SJSA1 (cell line): ENCODE results near the gene TPPP. TPM values are rescaled to one million over a fixed set of nuclear protein-coding genes. Genes with fewer than 3 reads are reported as not detected.
"Not testable (repeated sequence)": the region's sequence is repeated elsewhere in the genome, so short reads cannot be mapped to it uniquely, and the experiment has no call there.

Experiments used
- DNase-seq, 2 experiments: peaks; one replicate each; pipeline ENCODE4 v3.0.0-alpha.2; 2015 to 2020; ENCODE audit warnings: low spot score in 2 of 2, low read depth in 1 of 2
- H3K27ac ChIP-seq: fragments of 250-450 bp; sonication (Bioruptor Pico); 2 replicates; pipeline ENCODE4 v1.5.1; 2020; ENCODE audit warnings: mild to moderate bottlenecking, moderate library complexity
- H3K27me3 ChIP-seq: fragments of 250-450 bp; sonication (Bioruptor Pico); replicated peaks from 2 replicates; pipeline ENCODE4 v1.5.1; 2020; ENCODE audit warnings: mild to moderate bottlenecking, moderate library complexity
- H3K36me3 ChIP-seq: fragments of 250-450 bp; sonication (Bioruptor Pico); 2 replicates; pipeline ENCODE4 v1.5.1; 2020; ENCODE audit warnings: mild to moderate bottlenecking
- H3K4me1 ChIP-seq: fragments of 250-450 bp; sonication (Bioruptor Pico); replicated peaks from 2 replicates; pipeline ENCODE4 v1.6.1; 2021; ENCODE audit warnings: mild to moderate bottlenecking
- H3K4me3 ChIP-seq: fragments of 250-450 bp; sonication (Bioruptor Pico); 2 replicates; pipeline ENCODE4 v1.5.1; 2020; ENCODE audit warnings: mild to moderate bottlenecking
- H3K9me3 ChIP-seq: fragments of 250-450 bp; sonication (Bioruptor Pico); replicated peaks from 2 replicates; pipeline ENCODE4 v1.5.1; 2020; ENCODE audit warnings: mild to moderate bottlenecking
- total RNA-seq: library from RNA; depleted of rRNA; stranded (reverse); fragments of >200 nt; shearing (Covaris generic); gene quantifications from 2 replicates; pipeline ENCODE4 v1.2.3, GENCODE V29; 2014

TPPP gene
- total RNA-seq, 1 experiment from 2014 or later = not detected

GRCh38 chr5:635306-636055, 57.7 kb downstream of the TPPP start:
- H3K4me1 ChIP-seq = no peaks in the 10 kb centered on the region
- no peak overlapping the region for H3K4me3 ChIP-seq
- peaks cover 43% of the 10 kb centered on the region for H3K36me3 ChIP-seq
- DNase-seq = peak in 1 of 2 experiments; percentile 18
- H3K27ac ChIP-seq = no peak overlapping the region
- H3K9me3 ChIP-seq = no peaks in the 10 kb centered on the region
- H3K27me3 ChIP-seq = no peaks in the 10 kb centered on the region

GRCh38 chr5:634191-634590, 59.0 kb downstream of the TPPP start:
- Histone ChIP-seq H3K4me3 (no peak overlapping the region), H3K36me3 (peaks cover 32% of the 10 kb centered on the region), H3K9me3 (no peaks in the 10 kb centered on the region), H3K27ac (no peak overlapping the region), H3K27me3 (no peaks in the 10 kb centered on the region), H3K4me1 (no peaks in the 10 kb centered on the region)
- DNase-seq = peak in 1 of 2 experiments; percentile 32

GRCh38 chr5:633501-633955, 59.6 kb downstream of the TPPP start:
- H3K4me1 ChIP-seq = no peaks in the 10 kb centered on the region
- no peak overlapping the region for H3K4me3 ChIP-seq
- peak in 1 of 2 experiments; percentile 31 for DNase-seq
- H3K27ac ChIP-seq = no peak overlapping the region
- H3K9me3 ChIP-seq = no peaks in the 10 kb centered on the region
- H3K36me3 ChIP-seq = peaks cover 26% of the 10 kb centered on the region
- H3K27me3 ChIP-seq = no peaks in the 10 kb centered on the region

- not testable (repeated sequence) for H3K4me1 ChIP-seq, DNase-seq, H3K4me3 ChIP-seq, H3K27me3 ChIP-seq, H3K27ac ChIP-seq, H3K9me3 ChIP-seq
- peaks cover 22% of the 10 kb centered on the region; the same call in 1 of the 2 replicates for H3K36me3 ChIP-seq
These were observed 64.6 kb downstream of the TPPP start for GRCh38 chr5:628351-629205.

GRCh38 chr5:627840-628239, 65.3 kb downstream of the TPPP start:
- Histone ChIP-seq H3K27me3 (no peaks in the 10 kb centered on the region), H3K36me3 (peaks cover 20% of the 10 kb centered on the region; the same call in 1 of the 2 replicates), H3K4me3 (no peak overlapping the region), H3K9me3 (no peaks in the 10 kb centered on the region), H3K27ac (no peak overlapping the region), H3K4me1 (no peaks in the 10 kb centered on the region)
- no peak for DNase-seq

- peaks cover 25% of the 10 kb centered on the region; the same call in 1 of the 2 replicates for H3K36me3 ChIP-seq
- no peaks in the 10 kb centered on the region for H3K9me3 ChIP-seq
- no peaks in the 10 kb centered on the region for H3K27me3 ChIP-seq
- H3K27ac ChIP-seq = no peak overlapping the region
- no peak overlapping the region for H3K4me3 ChIP-seq
- no peak for DNase-seq
- H3K4me1 ChIP-seq = no peaks in the 10 kb centered on the region
These were observed 66.3 kb downstream of the TPPP start for GRCh38 chr5:626850-627249.

GRCh38 chr5:625516-625915, 67.6 kb downstream of the TPPP start:
- no peak overlapping the region for H3K27ac ChIP-seq
- peaks cover 38% of the 10 kb centered on the region for H3K36me3 ChIP-seq
- H3K9me3 ChIP-seq = no peaks in the 10 kb centered on the region
- no peak overlapping the region for H3K4me3 ChIP-seq
- H3K27me3 ChIP-seq = no peaks in the 10 kb centered on the region
- no peak for DNase-seq
- H3K4me1 ChIP-seq = no peaks in the 10 kb centered on the region

- DNase-seq = no peak
- Histone ChIP-seq H3K9me3 (no peaks in the 10 kb centered on the region), H3K27me3 (no peaks in the 10 kb centered on the region), H3K27ac (no peak overlapping the region), H3K4me1 (no peaks in the 10 kb centered on the region), H3K36me3 (peaks cover 44% of the 10 kb centered on the region), H3K4me3 (no peak overlapping the region)
These were observed 68.3 kb downstream of the TPPP start for GRCh38 chr5:624951-625230.

GRCh38 chr5:624118-624950, 68.8 kb downstream of the TPPP start:
- Histone ChIP-seq H3K4me1 (no peaks in the 10 kb centered on the region), H3K27ac (no peak overlapping the region), H3K9me3 (no peaks in the 10 kb centered on the region), H3K36me3 (peaks cover 50% of the 10 kb centered on the region), H3K27me3 (no peaks in the 10 kb centered on the region), H3K4me3 (no peak overlapping the region)
- no peak for DNase-seq

- no peak for DNase-seq
- Histone ChIP-seq H3K4me1 (no peaks in the 10 kb centered on the region), H3K27ac (no peak overlapping the region), H3K36me3 (peaks cover 57% of the 10 kb centered on the region), H3K4me3 (no peak overlapping the region), H3K27me3 (no peaks in the 10 kb centered on the region), H3K9me3 (no peaks in the 10 kb centered on the region)
These were observed 69.6 kb downstream of the TPPP start for GRCh38 chr5:623531-623930.

- DNase-seq = no peak
- Histone ChIP-seq H3K4me1 (no peaks in the 10 kb centered on the region), H3K36me3 (peaks cover 56% of the 10 kb centered on the region), H3K4me3 (no peak overlapping the region), H3K27ac (no peak overlapping the region), H3K27me3 (no peaks in the 10 kb centered on the region), H3K9me3 (no peaks in the 10 kb centered on the region)
These were observed 70.1 kb downstream of the TPPP start for GRCh38 chr5:622946-623522.

- no peak for DNase-seq
- Histone ChIP-seq H3K27me3 (no peaks in the 10 kb centered on the region), H3K9me3 (no peaks in the 10 kb centered on the region)
These were observed 70.8 kb downstream of the TPPP start for GRCh38 chr5:622359-622758.

GRCh38 chr5:621341-621761, 71.8 kb downstream of the TPPP start:
- no peak for DNase-seq
- no peak overlapping the region for H3K4me3 ChIP-seq
- no peaks in the 10 kb centered on the region for H3K27me3 ChIP-seq
- no peaks in the 10 kb centered on the region for H3K4me1 ChIP-seq
- peaks cover 49% of the 10 kb centered on the region for H3K36me3 ChIP-seq
- no peak overlapping the region for H3K27ac ChIP-seq
- H3K9me3 ChIP-seq = no peaks in the 10 kb centered on the region

More at GRCh38 chr5:622359-622758, 70.8 kb downstream of the TPPP start:
- H3K36me3 ChIP-seq = peaks cover 56% of the 10 kb centered on the region
- no peak overlapping the region for H3K27ac ChIP-seq
- no peak overlapping the region for H3K4me3 ChIP-seq
- H3K4me1 ChIP-seq = no peaks in the 10 kb centered on the region
